Neural progenitor cell (in vitro differentiated cells): ENCODE data around the gene TLR3. TPM values are rescaled to one million over a fixed set of nuclear protein-coding genes. Genes with fewer than 3 reads are reported as not detected.

Source experiments
- DNase-seq: peaks from one replicate; pipeline ENCODE4 v3.0.0-alpha.2; 2016; ENCODE audit warnings: low spot score
- H2AFZ ChIP-seq: fragments of 200-600 bp; sonication (generic); replicated peaks from 2 replicates; pipeline ENCODE4 v1.6.1; 2016; ENCODE audit warnings: antibody characterized with exemption
- H3F3A ChIP-seq: fragments of 200-600 bp; sonication (generic); 2 replicates; pipeline ENCODE4 v1.6.1; 2016; ENCODE audit warnings: antibody characterized with exemption, low read depth
- H3K27ac ChIP-seq: fragments of 200-600 bp; sonication (generic); 2 replicates; pipeline ENCODE4 v1.5.1; 2016; ENCODE audit warnings: mild to moderate bottlenecking
- H3K27me3 ChIP-seq: fragments of 200-600 bp; sonication (generic); 2 replicates; pipeline ENCODE4 v1.6.1; 2016; ENCODE audit warnings: mild to moderate bottlenecking, moderate library complexity
- H3K36me3 ChIP-seq: fragments of 200-600 bp; sonication (generic); 2 replicates; pipeline ENCODE4 v1.5.1; 2016
- H3K4me1 ChIP-seq: fragments of 200-600 bp; sonication (generic); 2 replicates; pipeline ENCODE4 v1.6.1; 2016; ENCODE audit warnings: mixed run types
- H3K4me2 ChIP-seq: fragments of 200-600 bp; sonication (generic); 2 replicates; pipeline ENCODE4 v1.6.1; 2016
- H3K4me3 ChIP-seq: fragments of 200-600 bp; sonication (generic); 2 replicates; pipeline ENCODE4 v1.5.1; 2016
- H3K79me2 ChIP-seq: fragments of 200-600 bp; sonication (generic); 2 replicates; pipeline ENCODE4 v1.6.1; 2016; ENCODE audit warnings: low read depth
- H3K9ac ChIP-seq: fragments of 200-600 bp; sonication (generic); 2 replicates; pipeline ENCODE4 v1.6.1; 2016
- H3K9me3 ChIP-seq: fragments of 200-600 bp; sonication (generic); 2 replicates; pipeline ENCODE4 v1.5.1; 2016; ENCODE audit warnings: low read depth
- H4K20me1 ChIP-seq: fragments of 200-600 bp; sonication (generic); 2 replicates; pipeline ENCODE4 v1.6.1; 2016; ENCODE audit warnings: low read depth
- H3K27ac Mint-ChIP-seq: 3 replicates; pipeline ENCODE4 v1.8.0; 2021; ENCODE audit warnings: mixed read lengths
- H3K27me3 Mint-ChIP-seq: 2 replicates; pipeline ENCODE4 v1.8.0; 2022; ENCODE audit warnings: low read depth, mild to moderate bottlenecking, inconsistent platforms, moderate library complexity, mixed read lengths; ENCODE audit not compliant: insufficient read depth
- H3K36me3 Mint-ChIP-seq: 3 replicates; pipeline ENCODE4 v1.8.0; 2021; ENCODE audit warnings: mixed read lengths
- H3K4me1 Mint-ChIP-seq: 3 replicates; pipeline ENCODE4 v1.8.0; 2021; ENCODE audit warnings: mixed read lengths
- H3K4me3 Mint-ChIP-seq: 3 replicates; pipeline ENCODE4 v1.8.0; 2021; ENCODE audit warnings: mild to moderate bottlenecking, moderate library complexity, mixed read lengths
- H3K9me3 Mint-ChIP-seq: 3 replicates; pipeline ENCODE4 v1.8.0; 2020; ENCODE audit warnings: mixed read lengths
- EZH2 ChIP-seq: fragments of 200-600 bp; sonication (generic); IDR thresholded peaks from 2 replicates; pipeline ENCODE4 v1.6.1; 2017; ENCODE audit warnings: antibody characterized with exemption, mild to moderate bottlenecking, moderate library complexity
- EZH2phosphoT487 ChIP-seq: fragments of 200-600 bp; sonication (generic); IDR thresholded peaks from 2 replicates; pipeline ENCODE4 v1.6.1; 2017; ENCODE audit warnings: antibody characterized with exemption
- total RNA-seq: library from RNA; depleted of rRNA; stranded (reverse); fragments of >200 nt; gene quantifications from 2 replicates; pipeline ENCODE4 v1.2.3, GENCODE V29; 2015; ENCODE audit warnings: low replicate concordance
- TF ChIP-seq, protein P1 (sequence below): fragments of 200-600 bp; sonication (generic); IDR thresholded peaks from 2 replicates; pipeline ENCODE4 v1.5.1; 2017; ENCODE audit warnings: antibody characterized with exemption, mild to moderate bottlenecking

Gene TLR3
- total RNA-seq, 1 donor from 2014 or later = 0.92 TPM

DNA sequence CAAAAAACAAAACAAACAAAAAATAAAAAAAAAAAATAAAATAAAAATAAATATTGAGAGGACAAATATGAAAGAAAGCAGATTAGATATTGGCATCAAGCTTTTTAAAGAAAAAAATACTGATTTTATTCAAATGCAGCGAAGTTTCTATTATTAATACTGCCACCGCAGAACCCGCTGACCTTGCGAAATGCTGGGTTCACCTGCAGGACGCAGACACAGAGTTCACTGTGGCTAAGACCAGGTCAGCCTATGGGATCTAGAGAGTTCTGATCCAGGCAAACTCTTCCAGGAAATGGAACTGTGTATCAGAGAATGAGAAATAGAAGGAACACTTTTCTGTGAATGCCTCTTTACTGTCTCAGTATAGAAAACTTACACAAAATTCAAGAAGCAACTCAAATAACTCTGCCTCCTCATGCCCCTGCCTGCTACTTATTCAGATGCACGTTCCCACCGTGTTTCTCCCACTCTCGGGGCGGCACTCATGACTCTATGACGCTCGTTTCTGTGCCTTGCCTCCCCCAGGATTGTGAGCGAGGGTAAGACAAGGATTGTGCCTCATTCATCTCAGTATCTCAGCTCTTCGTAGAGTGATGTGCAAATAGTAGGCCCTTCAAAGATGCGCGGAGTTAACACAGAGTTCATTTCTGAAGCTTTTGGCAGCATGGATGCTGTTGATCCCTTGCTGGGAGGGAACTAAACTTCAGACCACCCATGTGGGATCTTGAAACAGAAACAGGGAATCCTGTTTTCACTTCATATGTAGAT is 44.1 kb upstream of the TLR3 start:
- H3K9me3 Mint-ChIP-seq = peaks cover 8% of the 10 kb centered on the region
- H3K4me3 Mint-ChIP-seq = no peak overlapping the region
- H4K20me1 ChIP-seq = no peaks in the 10 kb centered on the region
- H3K36me3 ChIP-seq = no peaks in the 10 kb centered on the region
- no peak overlapping the region for H3K27ac Mint-ChIP-seq
- no peak overlapping the region for H3K9ac ChIP-seq
- no peak overlapping the region for H3K27ac ChIP-seq
- H3K79me2 ChIP-seq = no peaks in the 10 kb centered on the region
- H3K4me2 ChIP-seq = no peak overlapping the region
- peaks cover 8% of the 10 kb centered on the region for H3K4me1 ChIP-seq
- TF ChIP-seq EZH2phosphoT487 (no peak), EZH2 (no peak)
- TF ChIP-seq, protein P1, sequence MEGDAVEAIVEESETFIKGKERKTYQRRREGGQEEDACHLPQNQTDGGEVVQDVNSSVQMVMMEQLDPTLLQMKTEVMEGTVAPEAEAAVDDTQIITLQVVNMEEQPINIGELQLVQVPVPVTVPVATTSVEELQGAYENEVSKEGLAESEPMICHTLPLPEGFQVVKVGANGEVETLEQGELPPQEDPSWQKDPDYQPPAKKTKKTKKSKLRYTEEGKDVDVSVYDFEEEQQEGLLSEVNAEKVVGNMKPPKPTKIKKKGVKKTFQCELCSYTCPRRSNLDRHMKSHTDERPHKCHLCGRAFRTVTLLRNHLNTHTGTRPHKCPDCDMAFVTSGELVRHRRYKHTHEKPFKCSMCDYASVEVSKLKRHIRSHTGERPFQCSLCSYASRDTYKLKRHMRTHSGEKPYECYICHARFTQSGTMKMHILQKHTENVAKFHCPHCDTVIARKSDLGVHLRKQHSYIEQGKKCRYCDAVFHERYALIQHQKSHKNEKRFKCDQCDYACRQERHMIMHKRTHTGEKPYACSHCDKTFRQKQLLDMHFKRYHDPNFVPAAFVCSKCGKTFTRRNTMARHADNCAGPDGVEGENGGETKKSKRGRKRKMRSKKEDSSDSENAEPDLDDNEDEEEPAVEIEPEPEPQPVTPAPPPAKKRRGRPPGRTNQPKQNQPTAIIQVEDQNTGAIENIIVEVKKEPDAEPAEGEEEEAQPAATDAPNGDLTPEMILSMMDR = no peak
- peaks cover 4% of the 10 kb centered on the region for H3K27me3 Mint-ChIP-seq
- peaks cover 23% of the 10 kb centered on the region for H3K4me1 Mint-ChIP-seq
- no peak for DNase-seq
- no peaks in the 10 kb centered on the region for H3K27me3 ChIP-seq
- H2AFZ ChIP-seq = peak overlapping the region; percentile 15
- no peaks in the 10 kb centered on the region for H3K9me3 ChIP-seq
- H3K4me3 ChIP-seq = no peak overlapping the region
- H3K36me3 Mint-ChIP-seq = no peaks in the 10 kb centered on the region
- peaks cover 24% of the 10 kb centered on the region for H3F3A ChIP-seq

DNA sequence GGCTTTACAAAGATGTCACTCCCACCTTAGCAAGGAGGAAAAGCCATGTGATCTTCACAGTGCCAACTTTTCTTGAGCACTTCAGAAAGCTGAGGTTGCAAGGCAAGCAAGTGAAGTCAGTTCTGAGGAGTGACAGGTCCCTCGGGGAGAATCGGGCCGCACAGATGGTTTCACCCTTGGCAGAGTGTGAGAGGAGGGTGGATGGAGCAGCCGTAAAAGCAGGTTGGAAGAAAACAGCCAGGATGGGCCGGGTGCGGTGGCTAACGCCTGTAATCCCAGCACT is 43.6 kb upstream of the TLR3 start:
- Mint-ChIP-seq H3K9me3 (peaks cover 8% of the 10 kb centered on the region), H3K27me3 (peaks cover 4% of the 10 kb centered on the region), H3K4me1 (peaks cover 28% of the 10 kb centered on the region), H3K27ac (no peak overlapping the region), H3K36me3 (no peaks in the 10 kb centered on the region), H3K4me3 (peak overlapping the region; percentile 66)
- TF ChIP-seq EZH2 (no peak), EZH2phosphoT487 (no peak)
- TF ChIP-seq, protein P1 = no peak
- Histone ChIP-seq H3K27ac (no peak overlapping the region), H3K79me2 (no peaks in the 10 kb centered on the region), H2AFZ (peak overlapping the region; percentile 15), H3K36me3 (no peaks in the 10 kb centered on the region), H3F3A (peaks cover 29% of the 10 kb centered on the region), H4K20me1 (no peaks in the 10 kb centered on the region), H3K4me2 (no peak overlapping the region), H3K9me3 (no peaks in the 10 kb centered on the region), H3K27me3 (no peaks in the 10 kb centered on the region), H3K4me3 (no peak overlapping the region), H3K9ac (no peak overlapping the region), H3K4me1 (peaks cover 11% of the 10 kb centered on the region)
- no peak for DNase-seq

DNA sequence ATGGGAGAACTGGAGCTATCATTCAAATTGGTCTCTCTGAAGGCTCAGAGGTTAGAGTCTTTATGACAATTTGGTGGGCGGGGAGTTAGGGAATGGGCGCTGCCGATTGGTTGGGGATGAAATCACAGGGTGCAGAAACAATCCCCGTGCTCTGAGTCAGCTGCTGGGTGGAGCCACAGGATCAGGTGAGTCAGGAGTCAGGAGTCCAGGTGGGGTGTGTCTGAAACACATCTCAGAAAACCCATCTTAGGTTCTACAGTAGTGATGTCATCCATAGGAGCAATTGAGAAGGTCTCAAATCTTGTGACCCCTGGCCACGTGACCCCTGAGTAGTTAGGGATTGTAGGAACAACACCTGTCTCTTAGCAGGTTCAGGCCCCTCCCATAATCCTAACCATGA is 41.6 kb upstream of the TLR3 start:
- no peak overlapping the region for H3K27ac Mint-ChIP-seq

More for the DNA sequence above, 41.6 kb upstream of the TLR3 start:
- Histone ChIP-seq H3K27me3 (no peaks in the 10 kb centered on the region), H3K9ac (no peak overlapping the region), H3K36me3 (no peaks in the 10 kb centered on the region), H2AFZ (no peak overlapping the region), H3K4me3 (no peak overlapping the region), H4K20me1 (no peaks in the 10 kb centered on the region), H3K27ac (no peak overlapping the region), H3K4me2 (no peak overlapping the region), H3K79me2 (no peaks in the 10 kb centered on the region), H3K4me1 (peaks cover 31% of the 10 kb centered on the region), H3F3A (peaks cover 47% of the 10 kb centered on the region), H3K9me3 (no peaks in the 10 kb centered on the region)
- H3K4me3 Mint-ChIP-seq = no peak overlapping the region
- no peak for DNase-seq
- no peaks in the 10 kb centered on the region for H3K36me3 Mint-ChIP-seq
- TF ChIP-seq EZH2 (no peak), EZH2phosphoT487 (no peak)
- TF ChIP-seq, protein P1 = no peak
- peaks cover 12% of the 10 kb centered on the region for H3K9me3 Mint-ChIP-seq
- peaks cover 8% of the 10 kb centered on the region for H3K27me3 Mint-ChIP-seq
- H3K4me1 Mint-ChIP-seq = peaks cover 32% of the 10 kb centered on the region
